Ramos (cell line): ENCODE results near the gene NHLH2.

ENCODE experiments used
- in situ Hi-C: fragments of 300-500 bp; cut with MboI; formaldehyde crosslinking; loops from one replicate; pipeline ENCODE4 v1.14.3; 2022; ENCODE audit warnings: low sequenced_read_pairs; ENCODE audit not compliant: unreplicated experiment

The NHLH2 gene

GRCh38 chr1:115809847-115810246, 31.1 kb downstream of the NHLH2 start:
- in situ Hi-C loops: loop anchor here (10.0 to 25.0 kb wide), 2 partner anchors 175 to 677 kb away; no protein-coding TSS in a partner anchor

- in situ Hi-C loops: loop anchor here (10.0 to 25.0 kb wide), 2 partner anchors 176 to 678 kb away; no protein-coding TSS in a partner anchor
Measured at GRCh38 chr1:115809076-115809475, 31.9 kb downstream of the NHLH2 start.

GRCh38 chr1:115807723-115808122, 33.2 kb downstream of the NHLH2 start:
- in situ Hi-C loops: loop anchor here (10.0 to 25.0 kb wide), 2 partner anchors 177 to 680 kb away; no protein-coding TSS in a partner anchor

- in situ Hi-C loops: loop anchor here (10.0 to 25.0 kb wide), 2 partner anchors 179 to 682 kb away; no protein-coding TSS in a partner anchor
Measured at GRCh38 chr1:115805597-115805996, 35.3 kb downstream of the NHLH2 start.

DNA sequence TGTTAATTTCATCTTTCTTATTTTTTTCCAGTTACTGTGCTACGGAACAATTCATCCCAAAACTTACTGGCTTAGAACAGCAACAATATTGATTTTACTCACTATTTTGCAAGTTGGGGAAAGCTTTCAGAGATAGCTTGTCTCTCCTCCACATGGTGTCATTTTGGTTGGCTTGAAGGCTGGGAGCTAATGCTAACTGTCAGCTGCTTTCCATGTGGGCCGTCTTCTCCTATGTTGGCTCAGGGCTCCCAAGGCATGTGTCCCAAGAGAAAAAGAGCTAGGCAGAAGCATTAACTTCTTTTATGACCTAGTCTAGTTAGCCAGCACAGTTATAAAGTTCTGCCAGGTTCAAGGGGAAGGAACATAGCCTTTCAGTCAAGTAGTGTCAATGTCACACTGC, 38.5 kb downstream of the NHLH2 start:
- in situ Hi-C loops: loop anchor here (10.0 to 25.0 kb wide), 2 partner anchors 182 to 685 kb away; no protein-coding TSS in a partner anchor

- in situ Hi-C loops: no loop called here
Measured at GRCh38 chr1:115797486-115797885, 43.4 kb downstream of the NHLH2 start.

- in situ Hi-C loops: no loop called here
Measured at GRCh38 chr1:115796897-115797296, 44.0 kb downstream of the NHLH2 start.

GRCh38 chr1:115796036-115796435, 44.9 kb downstream of the NHLH2 start:
- in situ Hi-C loops: no loop called here

DNA sequence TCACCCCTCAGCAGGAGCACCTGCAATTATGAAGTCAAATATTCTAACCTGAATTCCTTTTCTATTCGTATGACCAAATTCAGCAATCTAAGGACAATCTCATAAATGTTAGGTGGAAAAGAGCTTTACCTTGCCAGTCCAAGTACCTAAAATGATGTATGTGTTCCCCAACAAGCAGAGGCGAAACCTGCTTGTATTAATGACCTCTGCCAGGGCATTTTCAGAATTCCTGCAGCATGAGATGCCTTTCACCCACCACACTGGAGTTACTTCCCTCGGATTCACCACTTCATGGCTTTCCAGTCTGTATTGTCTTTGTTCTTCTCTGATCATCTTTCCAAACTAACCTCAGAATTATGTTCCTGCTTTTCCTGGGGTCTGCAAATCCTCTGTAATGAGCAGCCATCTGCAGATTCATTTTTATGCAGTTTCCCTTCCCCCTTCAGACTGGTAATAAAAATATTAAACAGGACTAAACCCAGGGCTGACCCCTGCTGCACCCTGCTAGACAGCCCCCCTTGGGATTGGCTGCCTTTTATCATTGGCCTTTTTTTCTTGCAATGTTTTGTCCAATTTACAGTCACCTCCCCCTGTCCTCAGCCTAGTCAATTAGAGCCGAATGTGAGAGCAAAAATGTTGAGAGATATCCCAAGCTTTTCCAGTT, 45.8 kb downstream of the NHLH2 start:
- in situ Hi-C loops: no loop called here

GRCh38 chr1:115793162-115793561, 47.8 kb downstream of the NHLH2 start:
- in situ Hi-C loops: no loop called here

DNA sequence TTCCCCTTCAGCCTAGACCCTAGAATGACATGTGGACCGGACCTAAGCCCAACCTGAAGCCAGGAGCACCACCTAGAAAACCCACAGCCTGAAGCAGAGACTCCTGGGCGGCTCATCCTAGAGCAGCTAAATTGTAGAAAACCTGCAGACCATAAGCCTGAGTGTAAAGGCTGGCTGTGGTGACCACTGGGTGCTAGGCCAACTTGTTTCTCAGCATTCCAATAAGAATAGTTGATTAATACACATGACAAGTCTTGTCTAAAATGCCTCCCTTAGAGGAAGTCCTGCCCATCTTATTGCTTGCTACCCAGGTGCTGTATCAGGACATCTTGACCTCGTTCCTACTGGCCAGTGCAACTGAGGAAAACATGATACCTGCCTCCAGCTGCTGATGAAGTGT, 49.1 kb downstream of the NHLH2 start:
- in situ Hi-C loops: no loop called here

DNA sequence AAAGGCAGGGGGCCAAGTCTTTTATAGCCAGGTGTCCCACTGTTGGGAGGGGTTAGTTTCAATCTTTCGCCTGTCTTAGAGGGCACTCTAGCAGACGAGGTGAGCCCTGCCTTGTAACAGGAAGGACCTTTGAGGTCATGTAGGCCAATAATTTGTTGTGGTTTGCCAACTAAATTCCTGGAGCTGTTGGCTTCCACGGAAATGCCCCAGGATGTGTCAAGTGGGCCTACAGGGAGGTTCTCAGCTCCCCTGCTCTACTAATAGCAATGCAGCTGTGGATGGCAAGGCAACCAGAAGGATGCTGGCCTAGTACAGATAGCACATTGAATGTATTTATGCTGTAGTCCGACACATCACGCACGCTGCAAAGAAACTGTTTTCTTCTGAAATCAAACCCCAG, 50.1 kb downstream of the NHLH2 start:
- in situ Hi-C loops: no loop called here

GRCh38 chr1:115790356-115790755, 50.6 kb downstream of the NHLH2 start:
- in situ Hi-C loops: no loop called here
